Osteoblast (primary cell): Measurements from ENCODE around the gene RIN3. TPM values are rescaled to one million over a fixed set of nuclear protein-coding genes. Genes with fewer than 3 reads are reported as not detected.

Experiments used
- DNase-seq: peaks from one replicate; pipeline ENCODE4 v3.0.0; 2011; ENCODE audit warnings: low spot score, mixed read lengths; ENCODE audit not compliant: insufficient read length; ENCODE audit errors: missing footprints
- H2AFZ ChIP-seq: 2 replicates; pipeline ENCODE4 v1.6.0; 2011; ENCODE audit warnings: mild to moderate bottlenecking, low read length
- H3K27ac ChIP-seq: 2 replicates; pipeline ENCODE4 v1.5.1; 2011; ENCODE audit warnings: mild to moderate bottlenecking, low read depth, low read length, moderate library complexity
- H3K27me3 ChIP-seq: 2 replicates; pipeline ENCODE4 v1.6.0; 2012; ENCODE audit warnings: mild to moderate bottlenecking, control low read depth, inconsistent platforms, low read length, moderate library complexity; ENCODE audit not compliant: insufficient read depth
- H3K36me3 ChIP-seq: 2 replicates; pipeline ENCODE4 v1.5.1; 2011; ENCODE audit warnings: mild to moderate bottlenecking, low read length, control low read depth, moderate library complexity; ENCODE audit not compliant: insufficient read depth
- H3K4me1 ChIP-seq: 2 replicates; pipeline ENCODE4 v1.5.1; 2011; ENCODE audit warnings: mild to moderate bottlenecking, low read length, control low read depth, moderate library complexity; ENCODE audit not compliant: insufficient read depth
- H3K4me2 ChIP-seq: 2 replicates; pipeline ENCODE4 v1.6.0; 2011; ENCODE audit warnings: mild to moderate bottlenecking, low read length; ENCODE audit not compliant: insufficient read depth
- H3K4me3 ChIP-seq: fragments of 200-600 bp; sonication (generic); 3 replicates; pipeline ENCODE4 v1.5.1; 2012; ENCODE audit warnings: mild to moderate bottlenecking, low read length, inconsistent platforms; ENCODE audit not compliant: insufficient read depth
- H3K79me2 ChIP-seq: 2 replicates; pipeline ENCODE4 v1.6.0; 2012; ENCODE audit warnings: mild to moderate bottlenecking, low read length, control low read depth, inconsistent platforms; ENCODE audit not compliant: insufficient read depth
- H3K9me3 ChIP-seq: 2 replicates; pipeline ENCODE4 v1.5.1; 2011; ENCODE audit warnings: low read depth, low read length, control low read depth
- H4K20me1 ChIP-seq: 2 replicates; pipeline ENCODE4 v1.6.0; 2012; ENCODE audit warnings: mild to moderate bottlenecking, low read length, control low read depth; ENCODE audit not compliant: insufficient read depth
- total RNA-seq: library from RNA; depleted of rRNA; stranded (reverse); fragments of >200 nt; gene quantifications from 2 replicates; pipeline ENCODE4 v1.2.3, GENCODE V29; 2012
- TF ChIP-seq, protein P1 (sequence below): IDR thresholded peaks from 2 replicates; pipeline ENCODE4 v1.5.1; 2011; ENCODE audit warnings: mild to moderate bottlenecking, low read depth, low read length, moderate library complexity; ENCODE audit errors: extremely low read depth

The RIN3 gene
- total RNA-seq, 1 donor, result 7.6 TPM

DNA sequence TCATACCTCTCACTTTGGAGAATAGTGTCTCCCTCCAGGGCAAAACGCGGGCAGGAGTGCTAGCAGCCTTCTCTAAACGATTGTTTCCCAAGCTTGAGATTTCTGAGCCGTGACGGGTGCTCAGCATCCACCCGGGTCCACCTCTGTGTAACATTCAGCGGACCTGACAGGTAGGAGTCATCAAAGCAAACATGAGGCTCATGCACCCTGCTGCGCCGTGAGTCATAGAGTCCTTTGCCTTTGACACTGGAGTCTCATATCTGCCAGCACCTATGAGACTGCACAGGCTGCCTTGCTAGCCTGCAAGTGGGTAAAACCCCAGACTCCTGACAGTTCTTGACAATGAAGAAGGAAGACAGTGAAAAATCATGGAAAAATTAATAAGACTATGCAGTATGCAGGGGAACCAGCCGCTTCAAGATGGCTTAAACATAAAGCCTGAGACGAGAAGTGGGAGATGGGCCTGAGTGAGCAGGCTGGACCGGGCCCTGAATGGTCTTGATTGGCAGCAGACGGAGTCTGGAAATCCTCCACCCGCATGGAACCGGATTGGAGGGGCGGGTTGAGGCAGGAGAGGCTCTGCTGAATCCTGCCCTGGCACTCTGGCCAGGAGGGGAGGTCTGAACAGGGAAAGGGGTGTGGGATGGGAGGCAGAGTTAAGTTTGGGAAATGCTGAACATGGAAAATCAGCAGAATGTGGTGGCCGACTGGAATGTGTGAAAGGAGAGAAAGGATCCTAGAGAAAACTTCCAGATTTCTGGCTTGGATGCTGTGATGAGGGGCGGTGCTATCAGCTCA is 180.6 kb downstream of the RIN3 start:
- Histone ChIP-seq H3K4me2 (no peak overlapping the region), H4K20me1 (peaks cover 2% of the 10 kb centered on the region), H3K9me3 (no peaks in the 10 kb centered on the region), H3K36me3 (no peaks in the 10 kb centered on the region), H3K27ac (no peak overlapping the region), H3K4me1 (peaks cover 11% of the 10 kb centered on the region), H3K27me3 (peaks cover 6% of the 10 kb centered on the region), H3K4me3 (no peak overlapping the region), H2AFZ (no peak overlapping the region), H3K79me2 (no peaks in the 10 kb centered on the region)
- DNase-seq, result no peak
- TF ChIP-seq, protein P1, sequence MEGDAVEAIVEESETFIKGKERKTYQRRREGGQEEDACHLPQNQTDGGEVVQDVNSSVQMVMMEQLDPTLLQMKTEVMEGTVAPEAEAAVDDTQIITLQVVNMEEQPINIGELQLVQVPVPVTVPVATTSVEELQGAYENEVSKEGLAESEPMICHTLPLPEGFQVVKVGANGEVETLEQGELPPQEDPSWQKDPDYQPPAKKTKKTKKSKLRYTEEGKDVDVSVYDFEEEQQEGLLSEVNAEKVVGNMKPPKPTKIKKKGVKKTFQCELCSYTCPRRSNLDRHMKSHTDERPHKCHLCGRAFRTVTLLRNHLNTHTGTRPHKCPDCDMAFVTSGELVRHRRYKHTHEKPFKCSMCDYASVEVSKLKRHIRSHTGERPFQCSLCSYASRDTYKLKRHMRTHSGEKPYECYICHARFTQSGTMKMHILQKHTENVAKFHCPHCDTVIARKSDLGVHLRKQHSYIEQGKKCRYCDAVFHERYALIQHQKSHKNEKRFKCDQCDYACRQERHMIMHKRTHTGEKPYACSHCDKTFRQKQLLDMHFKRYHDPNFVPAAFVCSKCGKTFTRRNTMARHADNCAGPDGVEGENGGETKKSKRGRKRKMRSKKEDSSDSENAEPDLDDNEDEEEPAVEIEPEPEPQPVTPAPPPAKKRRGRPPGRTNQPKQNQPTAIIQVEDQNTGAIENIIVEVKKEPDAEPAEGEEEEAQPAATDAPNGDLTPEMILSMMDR, result no peak

DNA sequence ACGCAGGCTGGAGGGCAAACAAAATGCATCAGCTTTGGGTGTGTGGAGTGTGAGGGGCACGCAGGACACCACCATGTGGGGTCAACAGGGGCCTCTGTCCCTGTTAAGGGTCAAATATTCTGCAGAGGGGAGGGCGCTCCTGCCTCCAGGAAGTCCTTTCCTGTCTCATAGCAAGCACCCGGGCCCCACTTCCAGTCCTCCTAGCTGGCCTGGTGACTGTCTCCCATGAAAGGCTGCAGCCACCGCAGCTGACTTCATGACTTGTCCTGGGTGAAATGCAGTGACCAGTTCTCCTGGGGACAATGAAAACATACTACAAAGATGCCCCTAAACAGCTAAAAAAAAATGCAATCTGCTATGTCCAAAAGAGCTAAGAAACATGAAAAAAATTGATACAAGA is 181.2 kb downstream of the RIN3 start:
- Histone ChIP-seq H4K20me1 (peaks cover 2% of the 10 kb centered on the region), H3K27me3 (peaks cover 6% of the 10 kb centered on the region), H3K36me3 (no peaks in the 10 kb centered on the region), H3K79me2 (no peaks in the 10 kb centered on the region), H3K4me1 (peaks cover 11% of the 10 kb centered on the region), H3K4me2 (no peak overlapping the region), H3K9me3 (no peaks in the 10 kb centered on the region), H2AFZ (no peak overlapping the region), H3K27ac (no peak overlapping the region), H3K4me3 (no peak overlapping the region)
- TF ChIP-seq, protein P1, result no peak
- no peak for DNase-seq

DNA sequence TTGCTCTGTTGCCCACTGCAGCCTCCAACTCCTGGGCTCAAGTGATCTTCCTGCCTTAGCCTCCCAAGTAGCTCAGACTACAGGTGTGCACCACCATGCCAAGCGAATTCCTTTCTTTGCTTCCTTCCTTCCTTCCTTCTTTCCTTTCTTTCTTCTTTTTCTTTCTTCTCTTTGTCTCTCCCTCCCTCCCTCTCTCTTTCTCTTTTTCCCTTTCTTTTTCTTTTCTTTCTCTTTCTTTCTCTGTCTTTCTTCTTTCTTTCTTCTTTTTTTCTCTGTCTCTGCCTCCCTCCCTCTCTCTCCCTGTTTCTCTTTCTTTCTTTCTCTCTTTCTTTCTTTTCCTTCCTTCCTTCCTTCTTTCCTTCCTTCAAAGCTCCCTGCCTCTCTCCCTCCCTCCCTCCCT is 182.0 kb downstream of the RIN3 start:
- Histone ChIP-seq H4K20me1 (peaks cover 2% of the 10 kb centered on the region), H3K36me3 (no peaks in the 10 kb centered on the region), H3K9me3 (no peaks in the 10 kb centered on the region), H3K4me1 (peaks cover 11% of the 10 kb centered on the region), H3K4me3 (no peak overlapping the region), H3K27me3 (peaks cover 6% of the 10 kb centered on the region), H3K27ac (no peak overlapping the region), H3K79me2 (no peaks in the 10 kb centered on the region), H2AFZ (no peak overlapping the region), H3K4me2 (no peak overlapping the region)
- DNase-seq, result no peak
- TF ChIP-seq, protein P1, result no peak

DNA sequence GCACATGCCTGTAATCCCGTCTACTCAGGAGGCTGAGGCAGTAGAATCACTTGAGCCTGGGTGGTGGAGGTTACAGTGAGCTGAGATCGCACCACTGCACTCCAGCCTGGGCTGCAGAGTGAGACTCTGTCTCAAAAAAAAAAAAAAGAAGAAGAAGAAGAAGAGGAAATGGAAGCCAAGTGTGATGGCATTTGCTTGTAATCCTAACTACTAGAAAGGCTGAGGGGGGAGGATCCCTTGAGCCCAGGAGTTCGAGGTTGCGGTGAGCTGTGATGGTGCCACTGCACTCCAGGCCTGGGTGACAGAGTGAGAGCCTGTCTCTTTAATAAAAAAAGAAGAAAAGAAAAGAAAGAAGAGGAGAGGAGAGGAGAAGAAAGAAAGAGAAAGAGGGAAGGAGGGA is 182.8 kb downstream of the RIN3 start:
- TF ChIP-seq, protein P1, result no peak
- Histone ChIP-seq H3K36me3 (no peaks in the 10 kb centered on the region), H3K9me3 (no peaks in the 10 kb centered on the region), H4K20me1 (peaks cover 2% of the 10 kb centered on the region), H3K4me2 (no peak overlapping the region), H2AFZ (no peak overlapping the region), H3K79me2 (no peaks in the 10 kb centered on the region), H3K27ac (no peak overlapping the region), H3K27me3 (peaks cover 6% of the 10 kb centered on the region), H3K4me3 (no peak overlapping the region), H3K4me1 (peaks cover 11% of the 10 kb centered on the region)
- DNase-seq, result no peak
